GM12875 (cell line): ENCODE measurements around the gene CTSE.

ENCODE experiments used
- H3K4me3 ChIP-seq: one replicate; pipeline ENCODE4 v1.5.1; 2011; ENCODE audit warnings: low read depth, low read length, control low read depth
- CTCF ChIP-seq: IDR thresholded peaks from 2 replicates; pipeline ENCODE4 v1.5.1; 2011; ENCODE audit warnings: low read depth, mild to moderate bottlenecking, control low read depth, inconsistent platforms, low read length, moderate library complexity, borderline replicate concordance; ENCODE audit not compliant: insufficient read depth

Gene CTSE

DNA sequence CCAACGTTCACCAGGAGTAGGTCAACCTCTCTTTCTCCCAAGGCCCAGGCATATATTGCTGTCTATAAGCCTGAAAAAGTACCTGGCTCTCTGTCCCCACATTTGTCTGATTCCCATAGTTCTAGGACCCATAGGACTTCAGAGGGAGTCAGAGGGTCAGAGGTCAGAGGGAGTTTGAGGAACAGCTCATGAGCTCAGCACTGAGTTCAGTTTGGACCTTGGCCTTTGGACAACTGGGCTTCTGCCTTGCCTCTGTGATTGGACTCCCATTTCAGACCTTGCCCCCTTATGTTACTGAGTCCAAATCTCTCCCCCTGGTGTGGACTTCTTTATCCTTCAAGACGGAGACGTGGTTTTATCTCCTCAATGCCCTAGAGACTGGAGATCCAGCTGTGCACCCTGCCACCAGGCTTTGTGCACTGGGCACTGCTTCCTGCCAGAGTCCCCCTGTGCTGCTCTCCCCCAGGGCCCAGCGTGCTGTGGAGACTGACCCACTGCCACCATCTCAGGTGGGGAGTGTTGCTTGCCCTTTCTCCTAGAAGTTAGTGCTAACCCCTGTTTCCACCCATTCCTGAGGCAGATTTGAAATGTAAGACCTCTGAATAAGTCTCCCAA, 3.2 kb downstream of the CTSE start:
- H3K4me3 ChIP-seq: no peak overlapping the region
- no peak for TF ChIP-seq CTCF

DNA sequence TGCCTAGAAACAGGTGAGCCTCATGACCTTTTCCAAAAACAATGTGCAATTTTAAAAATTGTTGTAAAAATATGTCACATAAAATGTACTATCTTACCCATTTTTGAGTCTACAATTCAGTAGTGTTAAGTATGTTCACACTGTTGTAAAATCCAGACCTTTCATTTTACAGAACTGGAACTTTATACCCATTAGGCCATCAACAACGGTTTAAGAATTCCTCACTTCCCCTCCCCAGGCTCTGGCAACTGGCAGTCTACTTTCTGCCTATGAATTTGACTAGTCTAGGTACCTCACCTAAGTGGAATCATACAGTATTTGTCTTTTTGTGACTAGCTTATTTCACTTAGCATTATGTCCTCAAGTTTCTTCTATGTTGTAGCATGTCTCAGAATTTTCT, 8.6 kb downstream of the CTSE start:
- no peak overlapping the region for H3K4me3 ChIP-seq
- no peak for TF ChIP-seq CTCF

DNA sequence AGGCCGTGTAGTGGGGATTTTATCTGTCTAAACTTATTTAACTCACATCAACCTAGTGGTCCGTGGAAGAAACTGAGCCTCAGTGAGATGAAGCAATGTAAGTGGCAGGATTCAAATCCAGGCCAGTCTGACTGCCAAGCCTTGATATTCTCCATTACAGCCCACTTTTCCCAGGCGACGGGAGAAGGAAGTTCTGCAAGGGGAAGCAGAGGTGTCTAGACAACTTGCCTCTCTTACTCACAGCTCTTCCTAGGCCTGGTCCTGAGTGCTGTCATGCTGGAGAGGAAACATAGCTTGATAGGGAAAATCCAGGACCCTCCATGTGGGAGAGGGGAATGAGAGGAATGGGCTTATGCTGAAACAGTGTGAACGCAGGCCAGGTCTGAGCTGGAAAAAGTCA, 9.1 kb downstream of the CTSE start:
- TF ChIP-seq CTCF: no peak
- H3K4me3 ChIP-seq: no peak overlapping the region

DNA sequence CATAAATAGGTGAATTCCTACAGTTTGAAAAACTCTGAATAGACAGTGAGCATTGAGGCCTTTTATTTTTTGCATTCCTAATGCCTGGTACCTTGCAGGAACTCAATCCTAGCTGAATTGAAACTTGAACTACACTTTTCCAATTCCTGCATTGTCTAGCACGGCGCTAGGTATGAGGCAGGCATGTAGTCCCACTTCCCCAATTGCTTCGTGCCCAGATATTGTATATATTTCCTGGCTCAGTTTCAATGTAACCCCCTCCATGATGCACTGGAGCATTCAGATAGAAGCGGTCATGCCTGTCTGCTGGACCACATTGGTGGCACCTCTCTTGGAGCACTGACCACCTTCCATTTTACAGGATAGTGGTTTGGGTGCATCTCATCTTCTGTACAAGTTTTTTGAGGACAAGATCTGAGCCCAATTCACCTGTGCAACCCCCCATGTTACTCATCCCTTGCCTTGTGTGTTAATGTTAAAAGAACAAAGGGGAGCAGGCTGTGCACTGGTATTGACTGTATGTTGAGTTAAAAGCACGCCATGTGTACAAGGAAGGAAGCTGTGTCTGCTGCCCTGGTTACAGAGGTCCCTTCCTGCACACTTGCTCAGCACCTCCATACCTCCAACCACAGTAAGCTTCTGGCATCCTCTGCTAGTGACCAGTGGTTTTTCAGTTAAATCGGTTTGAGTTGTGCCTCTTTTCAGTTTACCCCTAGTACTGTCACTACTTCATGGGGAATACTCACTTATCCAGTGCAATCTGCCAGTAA, 10.5 kb downstream of the CTSE start:
- TF ChIP-seq CTCF: no peak
- no peak overlapping the region for H3K4me3 ChIP-seq

DNA sequence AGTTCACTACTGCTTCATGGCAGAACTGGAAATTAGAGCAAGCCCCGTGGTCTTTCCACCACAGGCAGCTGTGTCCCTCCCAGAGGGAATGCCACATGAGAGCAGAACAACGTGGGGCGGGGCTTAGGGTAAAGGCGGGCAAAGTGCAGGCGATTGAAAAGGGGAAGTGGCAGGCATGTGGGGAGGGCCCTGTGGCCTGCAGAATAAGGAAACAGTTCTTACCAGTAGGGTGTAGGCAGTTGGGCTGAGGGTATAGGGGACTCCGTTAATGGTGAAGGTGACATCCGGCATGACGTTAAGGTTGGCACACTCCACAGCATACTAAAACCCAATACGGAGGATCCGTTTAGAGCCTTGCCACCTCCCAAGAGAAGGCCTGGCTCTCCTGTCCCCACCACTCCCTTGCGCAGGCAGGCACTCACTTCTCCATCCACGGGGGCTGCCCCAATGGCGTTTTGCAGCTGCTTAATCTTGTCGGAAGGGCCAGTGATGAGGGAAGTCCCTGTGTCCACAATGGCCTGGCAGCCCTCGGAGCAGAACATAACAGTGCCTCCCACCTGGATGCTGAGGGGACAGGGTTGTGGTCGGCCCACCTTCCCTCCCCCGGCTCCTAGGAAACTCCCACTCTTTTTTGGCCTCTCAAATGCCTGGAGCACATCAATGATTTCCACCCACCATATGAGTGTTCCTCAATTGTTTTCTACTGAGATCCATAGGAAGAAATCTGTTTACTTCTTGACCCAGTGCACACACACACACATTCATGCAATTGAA, 11.4 kb downstream of the CTSE start:
- no peak for TF ChIP-seq CTCF
- no peak overlapping the region for H3K4me3 ChIP-seq

GRCh38 chr1:206011057-206011456, 12.6 kb downstream of the CTSE start:
- TF ChIP-seq CTCF: no peak
- H3K4me3 ChIP-seq: no peak overlapping the region
